OCI-LY1 (cell line): Measurements from ENCODE around the gene RRAGD.

Experiments
- H2AFZ ChIP-seq: fragments of 200-600 bp; sonication (generic), shearing (Covaris generic); 2 replicates; pipeline ENCODE4 v1.6.0; 2014; ENCODE audit warnings: antibody characterized with exemption, mild to moderate bottlenecking, low read length
- H3F3A ChIP-seq: fragments of 200-600 bp; sonication (generic), shearing (Covaris generic); 2 replicates; pipeline ENCODE4 v1.6.0; 2014; ENCODE audit warnings: mild to moderate bottlenecking, antibody characterized with exemption, low read length, moderate library complexity; ENCODE audit not compliant: insufficient read depth
- H3K27ac ChIP-seq: fragments of 200-600 bp; sonication (generic); 2 replicates; pipeline ENCODE4 v1.5.1; 2014; ENCODE audit warnings: low read length, mixed run types, mild to moderate bottlenecking, low read depth; ENCODE audit not compliant: poor library complexity, severe bottlenecking
- H3K27me3 ChIP-seq: fragments of 200-600 bp; sonication (generic); 2 replicates; pipeline ENCODE4 v1.6.0; 2014; ENCODE audit warnings: antibody characterized with exemption, mild to moderate bottlenecking, low read length, moderate library complexity; ENCODE audit not compliant: insufficient read depth
- H3K36me3 ChIP-seq: fragments of 200-600 bp; sonication (generic); 2 replicates; pipeline ENCODE4 v1.6.1; 2014; ENCODE audit warnings: mild to moderate bottlenecking, antibody characterized with exemption, low read length, moderate library complexity, mixed read lengths; ENCODE audit not compliant: insufficient read depth
- H3K4me1 ChIP-seq: fragments of 200-600 bp; sonication (generic); 2 replicates; pipeline ENCODE4 v1.5.1; 2014; ENCODE audit warnings: mild to moderate bottlenecking, low read length, moderate library complexity; ENCODE audit not compliant: insufficient read depth, severe bottlenecking
- H3K4me2 ChIP-seq: fragments of 200-600 bp; sonication (generic), shearing (Covaris generic); 2 replicates; pipeline ENCODE4 v1.6.1; 2014; ENCODE audit warnings: low read length
- H3K4me3 ChIP-seq: fragments of 200-600 bp; sonication (generic); 2 replicates; pipeline ENCODE4 v1.5.1; 2014; ENCODE audit warnings: low read length, low read depth, mild to moderate bottlenecking, mixed read lengths; ENCODE audit not compliant: poor library complexity, severe bottlenecking
- H3K79me2 ChIP-seq: fragments of 200-600 bp; shearing (Covaris generic); 2 replicates; pipeline ENCODE4 v1.6.1; 2016; ENCODE audit warnings: mixed run types, low read length, mixed read lengths; ENCODE audit not compliant: insufficient read depth
- H3K9ac ChIP-seq: fragments of 200-600 bp; sonication (generic), shearing (Covaris generic); 2 replicates; pipeline ENCODE4 v1.6.1; 2014; ENCODE audit warnings: mild to moderate bottlenecking, low read length, mixed read lengths
- H3K9me2 ChIP-seq: fragments of 200-600 bp; sonication (generic), shearing (Covaris generic); 2 replicates; pipeline ENCODE4 v1.6.1; 2014; ENCODE audit warnings: low read depth, mild to moderate bottlenecking, low read length, mixed read lengths
- H3K9me3 ChIP-seq: fragments of 200-600 bp; shearing (Covaris generic); 2 replicates; pipeline ENCODE4 v1.6.1; 2014; ENCODE audit warnings: low read length, mixed read lengths
- H4K20me1 ChIP-seq: fragments of 200-600 bp; sonication (generic), shearing (Covaris generic); 2 replicates; pipeline ENCODE4 v1.6.0; 2016; ENCODE audit warnings: mild to moderate bottlenecking, low read length; ENCODE audit not compliant: insufficient read depth
- CTCF ChIP-seq: fragments of 200-600 bp; sonication (generic), shearing (Covaris generic); IDR thresholded peaks from 2 replicates; pipeline ENCODE4 v1.5.1; 2017; ENCODE audit warnings: mild to moderate bottlenecking, antibody characterized with exemption, low read length, moderate library complexity, mixed read lengths
- EZH2 ChIP-seq: fragments of 200-600 bp; sonication (generic), shearing (Covaris generic); IDR thresholded peaks from 2 replicates; pipeline ENCODE4 v1.8.0; 2017; ENCODE audit warnings: borderline replicate concordance, mixed run types, mild to moderate bottlenecking, antibody characterized with exemption, low read length, moderate library complexity, mixed read lengths

The RRAGD gene

GRCh38 chr6:89439014-89439413, 26.9 kb upstream of the RRAGD start:
- H3K4me3 ChIP-seq, result no peak overlapping the region
- no peaks in the 10 kb centered on the region for H3K9me2 ChIP-seq
- no peak overlapping the region for H2AFZ ChIP-seq
- H3K9me3 ChIP-seq, result no peaks in the 10 kb centered on the region
- H3K4me2 ChIP-seq, result no peak overlapping the region
- H3K27ac ChIP-seq, result no peak overlapping the region
- H3K9ac ChIP-seq, result no peak overlapping the region
- no peaks in the 10 kb centered on the region for H3F3A ChIP-seq
- no peaks in the 10 kb centered on the region for H4K20me1 ChIP-seq
- no peaks in the 10 kb centered on the region for H3K79me2 ChIP-seq
- TF ChIP-seq CTCF, result no peak
- no peak for TF ChIP-seq EZH2
- no peaks in the 10 kb centered on the region for H3K36me3 ChIP-seq
- peaks cover 1% of the 10 kb centered on the region for H3K4me1 ChIP-seq
- H3K27me3 ChIP-seq, result no peaks in the 10 kb centered on the region; the same call in 1 of the 2 replicates

GRCh38 chr6:89438248-89438647, 26.2 kb upstream of the RRAGD start:
- H3K4me2 ChIP-seq, result no peak overlapping the region

GRCh38 chr6:89436226-89436625, 24.2 kb upstream of the RRAGD start:
- peaks cover 14% of the 10 kb centered on the region for H3K4me1 ChIP-seq
- no peaks in the 10 kb centered on the region for H3F3A ChIP-seq
- no peaks in the 10 kb centered on the region for H3K9me3 ChIP-seq
- no peak overlapping the region for H3K4me3 ChIP-seq
- no peaks in the 10 kb centered on the region for H3K36me3 ChIP-seq
- no peak overlapping the region for H3K9ac ChIP-seq
- no peak for TF ChIP-seq CTCF
- TF ChIP-seq EZH2, result no peak
- H3K27me3 ChIP-seq, result no peaks in the 10 kb centered on the region; the same call in 1 of the 2 replicates
- H4K20me1 ChIP-seq, result no peaks in the 10 kb centered on the region
- no peak overlapping the region for H3K4me2 ChIP-seq
- no peak overlapping the region for H3K27ac ChIP-seq
- H2AFZ ChIP-seq, result no peak overlapping the region
- no peaks in the 10 kb centered on the region for H3K9me2 ChIP-seq
- no peaks in the 10 kb centered on the region for H3K79me2 ChIP-seq

More at GRCh38 chr6:89438248-89438647, 26.2 kb upstream of the RRAGD start:
- no peaks in the 10 kb centered on the region; the same call in 1 of the 2 replicates for H3K27me3 ChIP-seq
- H3K9me2 ChIP-seq, result no peaks in the 10 kb centered on the region
- H3K4me3 ChIP-seq, result no peak overlapping the region
- no peak for TF ChIP-seq EZH2
- H4K20me1 ChIP-seq, result no peaks in the 10 kb centered on the region
- no peak overlapping the region for H3K27ac ChIP-seq
- no peak overlapping the region for H2AFZ ChIP-seq
- peaks cover 9% of the 10 kb centered on the region for H3K4me1 ChIP-seq
- H3K36me3 ChIP-seq, result no peaks in the 10 kb centered on the region
- H3K9ac ChIP-seq, result no peak overlapping the region
- H3K9me3 ChIP-seq, result no peaks in the 10 kb centered on the region
- H3K79me2 ChIP-seq, result no peaks in the 10 kb centered on the region
- H3F3A ChIP-seq, result no peaks in the 10 kb centered on the region

GRCh38 chr6:89434954-89435353, 22.9 kb upstream of the RRAGD start:
- no peak for TF ChIP-seq EZH2
- TF ChIP-seq CTCF, result no peak
- no peaks in the 10 kb centered on the region for H3K9me2 ChIP-seq
- H3K27ac ChIP-seq, result no peak overlapping the region
- H2AFZ ChIP-seq, result no peak overlapping the region
- peaks cover 14% of the 10 kb centered on the region for H3K4me1 ChIP-seq
- no peaks in the 10 kb centered on the region for H3K36me3 ChIP-seq
- H3K9ac ChIP-seq, result no peak overlapping the region
- H3K79me2 ChIP-seq, result no peaks in the 10 kb centered on the region
- H3F3A ChIP-seq, result no peaks in the 10 kb centered on the region
- no peaks in the 10 kb centered on the region for H3K9me3 ChIP-seq
- no peak overlapping the region for H3K4me2 ChIP-seq
- H3K4me3 ChIP-seq, result no peak overlapping the region
- no peaks in the 10 kb centered on the region; the same call in 1 of the 2 replicates for H3K27me3 ChIP-seq
- H4K20me1 ChIP-seq, result no peaks in the 10 kb centered on the region
